ENCODE results near the gene RNF144A. TPM values are rescaled to one million over a fixed set of nuclear protein-coding genes. Genes with fewer than 3 reads are reported as not detected.

RNF144A gene
- total and polyA plus RNA-seq, 2 donors (not counting 1 experiment from before 2014, with no cell fraction given): 0.17 to 0.24 TPM

DNA sequence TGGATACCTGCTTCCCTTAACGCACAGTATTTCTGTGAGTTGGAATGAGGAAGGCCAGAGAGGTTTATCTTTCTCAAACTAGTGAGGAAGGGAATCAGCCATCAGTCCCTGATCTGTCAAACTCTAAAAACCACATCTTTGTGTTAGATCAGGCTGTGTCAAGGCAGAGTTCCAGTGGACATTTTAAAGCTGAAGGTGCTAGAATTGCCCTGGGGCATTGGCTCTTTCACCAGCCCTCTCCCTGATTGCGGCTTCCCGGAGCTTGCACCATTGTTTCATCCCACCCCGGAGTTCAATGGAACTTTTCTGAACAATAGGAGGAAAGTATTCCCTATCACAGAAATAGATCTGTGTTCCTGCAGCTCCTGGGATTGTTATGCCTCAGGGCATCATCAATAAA lies 110.2 kb downstream of the RNF144A start:
- Histone ChIP-seq H3K27me3 (ENCODE audit: control insufficient read depth, insufficient read depth, low read length) (no peaks in the 10 kb centered on the region), H3K4me3 (replicated peaks in 1 of 4; ENCODE audit: control extremely low read depth in 1 of 4, insufficient read depth in 1 of 4, low read depth in 3 of 4, low read length in 4 of 4) (no peak overlapping the region), H3K9ac (ENCODE audit: insufficient read depth, low read length) (no peak overlapping the region), H3K4me2 (ENCODE audit: extremely low read depth, insufficient read depth, low read length) (no peak overlapping the region), H4K20me1 (ENCODE audit: control insufficient read depth, extremely low read depth, insufficient read depth, low read length) (no peaks in the 10 kb centered on the region), H3K27ac (ENCODE audit: insufficient read depth, low read length) (no peak overlapping the region), H3K4me1 (ENCODE audit: control insufficient read depth, extremely low read depth, insufficient read depth, low read length) (no peaks in the 10 kb centered on the region), H3K36me3 (ENCODE audit: control insufficient read depth, insufficient read depth, low read length) (no peaks in the 10 kb centered on the region), H3K79me2 (ENCODE audit: control insufficient read depth, insufficient read depth, low read length) (no peaks in the 10 kb centered on the region), H3K9me3 (ENCODE audit: control insufficient read depth, insufficient read depth, low read depth, low read length) (no peaks in the 10 kb centered on the region), H2AFZ (ENCODE audit: low read length) (no peak overlapping the region)
- DNase-seq (ENCODE audit: low read depth in 2 of 2): no peak
- TF ChIP-seq, protein P1, sequence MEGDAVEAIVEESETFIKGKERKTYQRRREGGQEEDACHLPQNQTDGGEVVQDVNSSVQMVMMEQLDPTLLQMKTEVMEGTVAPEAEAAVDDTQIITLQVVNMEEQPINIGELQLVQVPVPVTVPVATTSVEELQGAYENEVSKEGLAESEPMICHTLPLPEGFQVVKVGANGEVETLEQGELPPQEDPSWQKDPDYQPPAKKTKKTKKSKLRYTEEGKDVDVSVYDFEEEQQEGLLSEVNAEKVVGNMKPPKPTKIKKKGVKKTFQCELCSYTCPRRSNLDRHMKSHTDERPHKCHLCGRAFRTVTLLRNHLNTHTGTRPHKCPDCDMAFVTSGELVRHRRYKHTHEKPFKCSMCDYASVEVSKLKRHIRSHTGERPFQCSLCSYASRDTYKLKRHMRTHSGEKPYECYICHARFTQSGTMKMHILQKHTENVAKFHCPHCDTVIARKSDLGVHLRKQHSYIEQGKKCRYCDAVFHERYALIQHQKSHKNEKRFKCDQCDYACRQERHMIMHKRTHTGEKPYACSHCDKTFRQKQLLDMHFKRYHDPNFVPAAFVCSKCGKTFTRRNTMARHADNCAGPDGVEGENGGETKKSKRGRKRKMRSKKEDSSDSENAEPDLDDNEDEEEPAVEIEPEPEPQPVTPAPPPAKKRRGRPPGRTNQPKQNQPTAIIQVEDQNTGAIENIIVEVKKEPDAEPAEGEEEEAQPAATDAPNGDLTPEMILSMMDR (conservative IDR thresholded peaks at IDR 0.05 in 1 of 2, IDR thresholded peaks at IDR 0.05 in 1 of 2; ENCODE audit: low read depth in 1 of 2, low read length in 2 of 2): no peak
- TF ChIP-seq EZH2 (IDR thresholded peaks at IDR 0.05; ENCODE audit: low read length, missing control alignments): no peak

DNA sequence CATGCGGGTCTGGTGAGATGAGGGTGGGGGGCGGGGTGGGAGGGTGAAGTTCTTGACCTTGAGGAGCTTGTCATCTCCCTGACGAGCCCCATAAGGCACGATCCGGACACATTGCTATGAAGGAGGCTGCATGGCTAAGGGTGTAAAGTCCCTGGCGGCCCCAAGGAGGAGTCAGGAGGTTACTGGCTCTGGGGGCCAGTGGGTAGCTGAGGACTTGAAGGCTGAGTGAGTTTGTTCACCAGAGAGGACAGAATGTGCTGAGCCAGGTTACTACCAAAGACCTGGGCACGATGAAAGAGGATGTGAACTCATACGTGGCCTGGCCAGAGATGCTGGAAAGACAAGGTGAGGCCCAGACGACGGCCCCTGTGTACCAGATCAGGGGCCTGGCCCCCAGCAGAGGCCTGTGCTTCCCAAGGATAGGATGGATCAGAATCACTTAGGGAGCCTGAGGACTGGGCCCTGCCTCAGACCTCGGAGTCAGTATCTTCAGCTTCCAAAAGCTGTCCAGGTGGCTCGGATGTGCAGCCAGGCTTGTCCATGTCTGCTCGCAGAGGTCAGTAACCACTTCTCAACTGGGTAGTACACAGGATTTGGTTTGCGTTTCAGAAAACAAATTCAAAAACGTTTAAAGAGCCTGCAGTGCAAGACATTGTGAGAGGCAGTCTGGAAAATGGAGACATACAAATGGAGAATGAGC lies 110.9 kb downstream of the RNF144A start:
- Histone ChIP-seq H3K9ac (ENCODE audit: insufficient read depth, low read length) (no peak overlapping the region), H3K27ac (ENCODE audit: insufficient read depth, low read length) (no peak overlapping the region)

DNA sequence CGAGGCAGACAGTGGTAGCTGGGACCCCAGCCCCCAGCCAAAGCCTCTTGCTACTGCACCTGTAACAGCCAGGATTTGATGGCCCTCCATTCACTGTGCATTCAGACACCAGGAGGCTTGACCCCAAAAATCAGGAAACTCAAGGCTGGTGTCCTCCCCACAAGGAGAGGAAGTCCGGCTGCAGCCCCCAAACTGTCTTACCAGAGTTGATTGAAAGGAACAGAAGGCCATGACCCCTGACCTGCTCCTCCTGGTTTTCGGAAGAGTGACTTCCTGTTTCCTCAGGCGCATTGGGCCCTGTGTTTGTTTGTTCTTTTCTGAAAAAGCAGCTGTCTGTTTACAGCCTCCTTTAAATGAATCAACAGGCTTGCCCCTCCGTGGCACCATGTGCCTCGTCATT lies 111.6 kb downstream of the RNF144A start:
- Histone ChIP-seq H3K79me2 (ENCODE audit: control insufficient read depth, insufficient read depth, low read length) (no peaks in the 10 kb centered on the region), H3K27ac (ENCODE audit: insufficient read depth, low read length) (no peak overlapping the region), H2AFZ (ENCODE audit: low read length) (no peak overlapping the region), H3K4me2 (ENCODE audit: extremely low read depth, insufficient read depth, low read length) (no peak overlapping the region), H3K9me3 (ENCODE audit: control insufficient read depth, insufficient read depth, low read depth, low read length) (no peaks in the 10 kb centered on the region), H3K4me1 (ENCODE audit: control insufficient read depth, extremely low read depth, insufficient read depth, low read length) (no peaks in the 10 kb centered on the region), H3K36me3 (ENCODE audit: control insufficient read depth, insufficient read depth, low read length) (no peaks in the 10 kb centered on the region), H3K27me3 (ENCODE audit: control insufficient read depth, insufficient read depth, low read length) (no peaks in the 10 kb centered on the region), H3K9ac (ENCODE audit: insufficient read depth, low read length) (no peak overlapping the region), H3K4me3 (replicated peaks in 1 of 4; ENCODE audit: control extremely low read depth in 1 of 4, insufficient read depth in 1 of 4, low read depth in 3 of 4, low read length in 4 of 4) (no peak overlapping the region), H4K20me1 (ENCODE audit: control insufficient read depth, extremely low read depth, insufficient read depth, low read length) (no peaks in the 10 kb centered on the region)
- no peak for DNase-seq (ENCODE audit: low read depth in 2 of 2)
- TF ChIP-seq, protein P1 (conservative IDR thresholded peaks at IDR 0.05 in 1 of 2, IDR thresholded peaks at IDR 0.05 in 1 of 2; ENCODE audit: low read depth in 1 of 2, low read length in 2 of 2): no peak
- no peak for TF ChIP-seq EZH2 (IDR thresholded peaks at IDR 0.05; ENCODE audit: low read length, missing control alignments)

More for the DNA sequence above, 110.9 kb downstream of the RNF144A start:
- no peak for TF ChIP-seq EZH2 (IDR thresholded peaks at IDR 0.05; ENCODE audit: low read length, missing control alignments)
- TF ChIP-seq, protein P1 (conservative IDR thresholded peaks at IDR 0.05 in 1 of 2, IDR thresholded peaks at IDR 0.05 in 1 of 2; ENCODE audit: low read depth in 1 of 2, low read length in 2 of 2): no peak
- Histone ChIP-seq H3K4me3 (replicated peaks in 1 of 4; ENCODE audit: control extremely low read depth in 1 of 4, insufficient read depth in 1 of 4, low read depth in 3 of 4, low read length in 4 of 4) (no peak overlapping the region), H3K27me3 (ENCODE audit: control insufficient read depth, insufficient read depth, low read length) (no peaks in the 10 kb centered on the region), H3K9me3 (ENCODE audit: control insufficient read depth, insufficient read depth, low read depth, low read length) (no peaks in the 10 kb centered on the region), H2AFZ (ENCODE audit: low read length) (no peak overlapping the region), H4K20me1 (ENCODE audit: control insufficient read depth, extremely low read depth, insufficient read depth, low read length) (no peaks in the 10 kb centered on the region), H3K36me3 (ENCODE audit: control insufficient read depth, insufficient read depth, low read length) (no peaks in the 10 kb centered on the region), H3K4me1 (ENCODE audit: control insufficient read depth, extremely low read depth, insufficient read depth, low read length) (no peaks in the 10 kb centered on the region), H3K4me2 (ENCODE audit: extremely low read depth, insufficient read depth, low read length) (no peak overlapping the region), H3K79me2 (ENCODE audit: control insufficient read depth, insufficient read depth, low read length) (no peaks in the 10 kb centered on the region)
- no peak for DNase-seq (ENCODE audit: low read depth in 2 of 2)
